ENCODE results near the gene BLOC1S1.
"Not testable (repeated sequence)": the region's sequence is repeated elsewhere in the genome, so short reads cannot be mapped to it uniquely, and the experiment has no call there.

The BLOC1S1 gene

DNA sequence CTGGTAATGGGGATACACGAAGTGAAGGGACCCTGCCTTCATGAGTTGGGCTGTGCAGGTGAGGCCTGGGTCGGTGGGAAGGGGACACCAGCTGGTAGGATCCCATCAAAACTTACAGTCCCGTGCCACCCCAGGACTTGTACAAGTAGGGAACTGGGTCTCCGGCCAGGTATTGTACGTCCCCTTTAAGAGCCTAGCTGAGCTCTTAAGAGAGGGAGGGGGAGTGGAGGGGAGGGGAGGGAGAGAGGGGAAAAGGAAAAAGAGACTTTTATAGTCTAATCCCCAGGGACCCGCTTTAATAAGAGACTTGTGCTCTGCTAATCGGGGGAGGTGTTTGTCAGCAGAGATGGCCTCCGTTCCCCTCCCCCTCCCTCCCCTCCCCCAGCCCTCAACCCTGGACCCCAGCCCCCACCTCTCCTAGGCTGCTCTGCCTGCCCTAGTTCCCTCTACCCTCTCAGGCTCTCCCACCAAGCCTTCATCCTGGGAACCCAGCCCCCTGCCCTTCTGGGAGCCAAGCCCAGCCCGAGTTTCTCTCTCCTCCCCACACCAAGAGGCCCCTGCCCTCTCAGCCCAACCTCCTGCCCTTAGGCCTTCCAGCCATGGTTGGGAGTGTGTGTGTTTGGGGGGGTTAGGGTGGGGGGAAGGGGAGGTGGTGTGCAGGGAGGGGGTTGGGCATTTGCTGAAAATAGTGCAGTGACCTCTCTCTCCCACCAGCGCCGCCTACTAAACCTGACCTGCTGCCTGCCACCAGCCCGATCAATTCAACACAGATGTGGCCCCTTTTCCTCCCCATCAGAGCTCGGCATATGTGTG lies 29.7 kb downstream of the BLOC1S1 start:
- DNase-seq (ENCODE audit: low read depth in 2 of 2): peak in 1 of 2 experiments; percentile 33

DNA sequence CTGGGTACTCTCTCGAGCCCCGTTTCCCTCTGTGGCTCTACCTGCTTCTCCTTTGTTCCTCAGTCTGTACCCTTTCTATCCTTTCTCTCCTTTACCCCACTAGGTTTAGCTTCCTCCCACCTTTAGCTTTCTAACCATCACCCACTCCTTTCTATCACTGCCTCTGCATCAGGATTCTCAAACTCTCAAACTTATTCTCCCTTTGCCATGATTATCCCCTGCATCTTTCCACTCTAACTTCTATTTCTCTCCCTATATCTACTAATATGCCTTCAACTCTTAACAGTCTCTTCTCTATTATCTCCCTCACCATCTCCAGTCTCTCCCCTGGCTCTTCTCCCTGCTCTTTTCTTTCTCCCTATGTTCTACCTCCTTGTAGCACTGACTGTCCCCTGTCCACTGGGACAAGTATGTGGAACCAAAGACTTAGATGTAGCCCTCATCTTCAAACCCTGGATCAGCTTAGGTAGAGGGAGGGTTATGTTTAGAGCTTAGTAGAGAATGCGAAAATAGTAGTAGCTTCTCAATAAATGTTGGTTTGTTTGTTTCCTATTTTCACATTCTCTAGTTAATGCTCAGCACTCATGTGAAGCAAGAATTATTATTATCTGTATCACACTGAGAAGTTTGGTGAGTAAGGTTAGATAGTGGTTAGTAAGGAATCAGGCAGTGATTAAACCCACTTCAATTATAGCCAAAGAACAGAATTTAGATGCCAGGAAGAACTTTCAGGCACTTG lies 30.5 kb downstream of the BLOC1S1 start:
- DNase-seq (ENCODE audit: low read depth in 2 of 2): no peak

DNA sequence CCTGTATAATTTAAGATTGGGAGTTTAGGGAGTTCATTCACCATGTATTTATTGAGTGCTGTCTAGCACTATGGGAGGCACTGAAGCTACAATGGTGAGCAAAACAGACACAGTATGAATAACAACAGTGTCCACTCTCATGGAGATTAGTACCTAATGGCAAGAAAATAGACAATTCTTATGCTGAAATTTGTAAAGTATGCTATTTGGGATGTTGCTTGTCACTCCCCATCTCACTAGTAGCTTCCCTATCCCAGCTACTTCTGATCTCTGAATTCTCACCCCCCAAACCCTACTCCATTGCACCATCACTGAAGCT lies 31.0 kb downstream of the BLOC1S1 start:
- DNase-seq (ENCODE audit: low read depth in 2 of 2): no peak

DNA sequence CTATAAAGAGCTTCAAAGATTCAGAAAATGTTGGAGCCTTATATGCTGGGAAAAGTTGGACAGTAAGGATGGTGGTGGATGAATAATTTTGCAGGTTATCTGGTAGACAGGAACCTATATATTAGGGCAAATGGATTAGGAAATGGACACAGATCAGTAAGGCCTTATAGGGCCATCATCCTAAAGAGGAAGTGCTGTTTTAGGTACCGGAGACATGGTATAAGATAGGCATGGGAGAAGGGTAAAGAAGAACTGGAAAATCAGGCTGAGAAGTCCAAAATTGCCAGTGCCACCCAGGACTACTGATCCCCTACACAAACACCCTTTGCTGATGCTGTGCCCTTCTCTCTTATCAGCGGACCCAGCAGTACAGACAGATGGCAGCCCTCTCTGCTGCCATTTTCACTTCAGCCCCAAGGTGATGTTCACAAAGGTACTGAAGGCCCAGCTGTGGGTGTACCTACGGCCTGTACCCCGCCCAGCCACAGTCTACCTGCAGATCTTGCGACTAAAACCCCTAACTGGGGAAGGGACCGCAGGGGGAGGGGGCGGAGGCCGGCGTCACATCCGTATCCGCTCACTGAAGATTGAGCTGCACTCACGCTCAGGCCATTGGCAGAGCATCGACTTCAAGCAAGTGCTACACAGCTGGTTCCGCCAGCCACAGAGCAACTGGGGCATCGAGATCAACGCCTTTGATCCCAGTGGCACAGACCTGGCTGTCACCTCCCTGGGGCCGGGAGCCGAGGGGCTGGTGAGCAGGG lies 32.6 kb downstream of the BLOC1S1 start:
- no peak for DNase-seq (ENCODE audit: low read depth in 2 of 2)

DNA sequence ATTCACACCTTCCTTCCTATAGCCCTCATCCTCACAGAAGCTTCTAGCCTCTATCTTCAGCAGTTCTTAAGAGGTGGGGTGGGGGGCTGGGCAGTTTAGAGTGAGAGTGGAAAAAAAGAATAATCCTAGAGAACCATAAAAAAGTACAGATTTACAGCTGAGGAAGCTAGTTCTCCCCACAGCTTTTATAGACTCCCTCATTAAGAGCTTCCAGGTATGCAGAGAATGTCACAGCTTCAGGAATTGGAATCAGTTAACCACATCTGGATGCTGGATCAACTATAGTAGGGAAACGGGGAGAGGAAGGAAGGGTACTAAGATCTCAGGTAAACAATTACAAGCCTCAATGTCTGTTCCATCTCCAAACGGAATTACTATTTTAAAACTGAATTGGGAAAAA lies 39.4 kb downstream of the BLOC1S1 start:
- no peak for DNase-seq (ENCODE audit: low read depth in 2 of 2)

DNA sequence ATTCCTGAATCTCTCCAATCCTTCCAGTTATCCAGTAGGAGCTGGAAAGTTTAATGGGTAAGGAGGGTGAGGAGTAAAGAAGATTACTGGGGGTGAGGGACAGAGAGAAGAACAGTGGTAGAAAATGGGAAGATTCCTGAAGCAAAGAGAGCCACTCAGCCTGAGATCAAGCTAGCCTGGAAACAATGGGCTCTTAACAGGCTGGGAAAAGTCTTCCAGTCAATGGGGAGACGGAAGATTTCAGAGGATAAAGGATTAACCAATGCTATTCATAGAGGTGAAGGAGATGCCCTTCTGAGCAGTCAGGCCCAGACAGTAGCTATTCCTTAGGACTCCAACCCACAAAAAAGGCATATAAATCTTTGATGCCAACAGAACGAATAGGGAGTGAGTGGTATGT lies 41.9 kb downstream of the BLOC1S1 start:
- no peak for DNase-seq (ENCODE audit: low read depth in 2 of 2)

DNA sequence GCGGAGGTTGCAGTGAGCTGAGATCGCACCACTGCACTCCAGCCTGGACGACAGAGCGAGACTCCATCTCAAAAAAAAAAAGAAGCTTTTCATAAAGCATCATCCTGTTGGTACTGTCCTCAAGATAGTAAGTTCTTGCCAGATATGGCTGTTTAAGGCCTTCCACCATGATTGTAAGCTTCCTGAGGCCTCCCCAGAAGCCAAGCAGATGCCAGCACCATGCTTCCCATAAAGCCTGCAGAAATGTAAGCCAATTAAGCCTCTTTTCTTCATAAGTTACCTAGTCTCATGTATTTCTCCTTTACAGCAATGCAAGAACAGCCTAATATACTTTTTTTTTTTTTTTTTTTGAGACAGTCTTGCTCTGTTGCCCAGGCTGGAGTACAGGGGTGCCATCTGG lies 42.7 kb downstream of the BLOC1S1 start:
- not testable (repeated sequence) for DNase-seq (ENCODE audit: low read depth in 2 of 2)

DNA sequence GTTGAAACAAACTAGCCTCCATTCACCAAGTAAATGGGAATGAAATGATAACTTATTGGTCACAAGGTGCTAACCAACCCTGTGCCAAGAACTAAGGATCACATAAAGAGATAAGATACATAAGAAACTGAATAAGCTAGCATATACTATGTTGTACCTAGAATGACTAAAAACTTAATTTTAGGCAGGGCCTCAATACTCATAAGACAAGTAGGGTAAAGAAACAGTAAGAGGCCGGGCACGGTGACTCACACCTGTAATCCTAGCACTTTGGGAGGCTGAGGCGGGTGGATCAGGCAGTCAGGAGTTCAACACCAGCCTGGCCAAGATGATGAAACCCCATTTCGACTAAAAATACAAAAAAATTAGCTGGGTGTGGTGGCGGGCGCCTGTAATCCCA lies 44.8 kb downstream of the BLOC1S1 start:
- DNase-seq (ENCODE audit: low read depth in 2 of 2): no peak

DNA sequence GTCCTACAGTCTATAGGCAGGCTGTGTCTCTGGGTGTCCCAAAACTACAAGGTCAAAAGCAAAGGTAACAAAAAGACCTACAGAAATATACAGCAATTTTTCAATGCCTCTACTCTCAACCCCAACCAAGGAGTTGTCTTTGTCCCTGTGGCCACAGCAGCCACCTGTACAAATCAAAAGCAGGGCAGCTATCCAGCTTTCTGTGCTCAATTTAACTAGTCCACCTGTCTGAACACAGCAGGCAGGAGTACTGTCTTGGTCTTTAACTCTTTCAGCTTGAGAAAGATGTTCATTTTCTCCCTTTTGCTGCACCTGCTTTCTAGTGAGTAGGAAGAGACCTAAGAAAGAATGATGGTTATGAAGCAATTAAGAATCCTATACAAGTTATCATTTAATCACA lies 46.8 kb downstream of the BLOC1S1 start:
- no peak for DNase-seq (ENCODE audit: low read depth in 2 of 2)

DNA sequence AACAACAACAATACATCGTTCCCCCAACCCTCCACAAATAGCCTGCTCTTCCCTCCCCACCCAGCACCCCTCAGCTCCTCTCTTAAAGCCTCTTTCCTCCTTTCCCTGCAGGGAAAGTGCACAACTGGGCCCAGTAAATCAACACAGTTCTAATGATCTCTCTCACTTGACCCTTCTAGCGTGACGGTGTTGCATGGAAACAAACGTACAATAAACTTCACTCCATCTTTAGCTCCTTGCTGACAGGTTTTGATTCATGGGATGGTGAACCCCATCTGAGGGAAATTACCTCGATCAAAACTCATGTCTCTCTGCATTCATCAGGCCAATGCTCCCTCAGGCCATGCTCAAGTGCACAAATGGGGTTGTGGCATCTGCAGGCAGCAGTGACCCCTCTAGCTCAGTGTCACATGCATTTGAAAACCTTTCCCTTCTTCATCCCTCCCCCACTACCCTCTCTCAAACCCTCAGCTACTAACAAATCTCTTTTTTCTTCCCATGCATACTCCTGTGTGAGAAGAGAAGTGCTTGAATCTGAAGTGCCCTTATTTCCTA lies 50.0 kb downstream of the BLOC1S1 start:
- no peak for DNase-seq (ENCODE audit: low read depth in 2 of 2)

DNA sequence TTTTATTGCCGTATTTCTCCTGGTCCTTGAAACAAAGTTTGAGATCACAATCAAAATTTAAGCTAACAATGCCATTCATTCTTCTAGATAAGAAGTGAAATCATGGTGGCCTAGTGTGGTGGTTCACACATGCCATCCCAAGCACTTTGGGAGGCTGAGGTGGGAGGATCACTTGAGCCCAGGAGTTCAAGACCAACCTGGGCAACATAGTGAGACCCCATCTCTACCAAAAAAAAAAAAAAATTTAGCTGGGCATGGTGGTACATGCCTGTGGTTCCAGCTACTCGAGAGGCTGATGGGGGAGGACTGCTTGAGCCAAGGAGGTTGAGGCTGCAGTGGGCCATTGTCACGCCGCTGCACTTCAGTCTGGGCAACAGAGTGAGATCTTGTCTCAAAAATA lies 51.3 kb downstream of the BLOC1S1 start:
- no peak for DNase-seq (ENCODE audit: low read depth in 2 of 2)

Measured in fibroblast of skin of left biceps (primary cell).